ENCODE results near the gene ZNF23.

ZNF23 gene

GRCh38 chr16:71456801-71457200 is 5.2 kb downstream of the ZNF23 start:
- ChIA-PET POLR2A (interaction anchor here (1.1 kb wide), 1 partner anchor 70 kb away, joined by 4 read pairs; the partner anchor contains the start of gene CHST4), CTCF (interaction anchor here (1.1 kb wide), 1 partner anchor 44 kb away, joined by 3 read pairs; no protein-coding TSS in a partner anchor)
- DNase-seq (ENCODE audit: extremely low spot score) = no peak
- TF ChIP-seq FOXA1 (IDR thresholded peaks at IDR 0.05) (no peak), BHLHE40 (IDR thresholded peaks at IDR 0.05; ENCODE audit: borderline replicate concordance) (no peak)

DNA sequence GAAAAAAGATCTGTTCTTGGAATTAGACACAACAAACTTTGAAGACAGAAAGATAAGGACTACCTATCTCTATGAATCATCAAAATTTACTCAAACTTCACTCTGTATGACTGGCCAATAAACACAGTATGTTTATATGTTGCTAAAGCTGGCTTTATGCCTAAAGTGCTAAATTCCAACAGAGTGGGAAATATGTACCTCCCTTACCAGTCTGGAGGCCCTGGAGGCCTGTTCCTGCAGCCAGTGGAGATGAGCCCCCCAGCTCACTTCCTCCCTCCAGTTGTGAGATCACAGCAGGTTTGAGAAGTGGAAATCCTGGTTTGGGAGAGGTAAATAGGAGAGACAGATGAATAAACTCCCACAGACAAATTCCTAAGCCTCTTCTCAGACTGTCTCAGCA is 9.0 kb downstream of the ZNF23 start:
- no peak for DNase-seq (ENCODE audit: extremely low spot score)
- ChIA-PET CTCF (no interaction called here), POLR2A (no interaction called here)
- TF ChIP-seq ELF4 (IDR thresholded peaks at IDR 0.05) = no peak
- TF ChIP-seq FOXK2 (IDR thresholded peaks at IDR 0.05) = no peak
- no peak for TF ChIP-seq ARNT (IDR thresholded peaks at IDR 0.05)
- no peak for TF ChIP-seq L3MBTL2 (conservative IDR thresholded peaks at IDR 0.05)
- no peak for TF ChIP-seq CTBP1 (IDR thresholded peaks at IDR 0.05; ENCODE audit: borderline replicate concordance)
- TF ChIP-seq SP1 (IDR thresholded peaks at IDR 0.05) = no peak
- TF ChIP-seq SUZ12 (IDR thresholded peaks at IDR 0.05) = no peak
- no peak for TF ChIP-seq HDGF (IDR thresholded peaks at IDR 0.05; ENCODE audit: borderline replicate concordance)
- TF ChIP-seq TARDBP (IDR thresholded peaks at IDR 0.05) = no peak
- TF ChIP-seq FOXA1 (IDR thresholded peaks at IDR 0.05) = no peak
- TF ChIP-seq LEF1 (IDR thresholded peaks at IDR 0.05; ENCODE audit: borderline replicate concordance) = no peak
- no peak for TF ChIP-seq ZNF384 (IDR thresholded peaks at IDR 0.05)
- no peak for TF ChIP-seq FOXM1 (IDR thresholded peaks at IDR 0.05; ENCODE audit: borderline replicate concordance)
- TF ChIP-seq, protein P1, sequence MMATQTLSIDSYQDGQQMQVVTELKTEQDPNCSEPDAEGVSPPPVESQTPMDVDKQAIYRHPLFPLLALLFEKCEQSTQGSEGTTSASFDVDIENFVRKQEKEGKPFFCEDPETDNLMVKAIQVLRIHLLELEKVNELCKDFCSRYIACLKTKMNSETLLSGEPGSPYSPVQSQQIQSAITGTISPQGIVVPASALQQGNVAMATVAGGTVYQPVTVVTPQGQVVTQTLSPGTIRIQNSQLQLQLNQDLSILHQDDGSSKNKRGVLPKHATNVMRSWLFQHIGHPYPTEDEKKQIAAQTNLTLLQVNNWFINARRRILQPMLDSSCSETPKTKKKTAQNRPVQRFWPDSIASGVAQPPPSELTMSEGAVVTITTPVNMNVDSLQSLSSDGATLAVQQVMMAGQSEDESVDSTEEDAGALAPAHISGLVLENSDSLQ (IDR thresholded peaks at IDR 0.05) = no peak
- no peak for TF ChIP-seq NFRKB (IDR thresholded peaks at IDR 0.05)
- no peak for TF ChIP-seq BHLHE40 (IDR thresholded peaks at IDR 0.05; ENCODE audit: borderline replicate concordance)

- DNase-seq (ENCODE audit: extremely low spot score) = no peak
- ChIA-PET POLR2A (no interaction called here), CTCF (no interaction called here)
- TF ChIP-seq FOXM1 (IDR thresholded peaks at IDR 0.05; ENCODE audit: borderline replicate concordance) (no peak), FOXK2 (IDR thresholded peaks at IDR 0.05) (no peak), BHLHE40 (IDR thresholded peaks at IDR 0.05; ENCODE audit: borderline replicate concordance) (no peak), LEF1 (IDR thresholded peaks at IDR 0.05; ENCODE audit: borderline replicate concordance) (no peak), ZNF384 (IDR thresholded peaks at IDR 0.05) (no peak), TARDBP (IDR thresholded peaks at IDR 0.05) (no peak), NFRKB (IDR thresholded peaks at IDR 0.05) (no peak), CTBP1 (IDR thresholded peaks at IDR 0.05; ENCODE audit: borderline replicate concordance) (no peak), SP1 (IDR thresholded peaks at IDR 0.05) (no peak), ARNT (IDR thresholded peaks at IDR 0.05) (no peak), FOXA1 (IDR thresholded peaks at IDR 0.05) (no peak), SUZ12 (IDR thresholded peaks at IDR 0.05) (no peak)
- TF ChIP-seq, protein P1 (IDR thresholded peaks at IDR 0.05) = no peak
Observed at GRCh38 chr16:71449020-71449419, 13.0 kb downstream of the ZNF23 start.

GRCh38 chr16:71448274-71448866 is 13.7 kb downstream of the ZNF23 start:
- no peak for DNase-seq (ENCODE audit: extremely low spot score)
- ChIA-PET POLR2A (no interaction called here), CTCF (no interaction called here)
- TF ChIP-seq ZNF384 (IDR thresholded peaks at IDR 0.05) = no peak
- no peak for TF ChIP-seq BHLHE40 (IDR thresholded peaks at IDR 0.05; ENCODE audit: borderline replicate concordance)
- TF ChIP-seq LEF1 (IDR thresholded peaks at IDR 0.05; ENCODE audit: borderline replicate concordance) = no peak
- TF ChIP-seq TARDBP (IDR thresholded peaks at IDR 0.05) = no peak
- no peak for TF ChIP-seq ELF4 (IDR thresholded peaks at IDR 0.05)
- no peak for TF ChIP-seq ARNT (IDR thresholded peaks at IDR 0.05)
- no peak for TF ChIP-seq CTBP1 (IDR thresholded peaks at IDR 0.05; ENCODE audit: borderline replicate concordance)
- TF ChIP-seq HDGF (IDR thresholded peaks at IDR 0.05; ENCODE audit: borderline replicate concordance) = no peak
- TF ChIP-seq, protein P1 (IDR thresholded peaks at IDR 0.05) = no peak
- TF ChIP-seq NFRKB (IDR thresholded peaks at IDR 0.05) = no peak
- TF ChIP-seq L3MBTL2 (conservative IDR thresholded peaks at IDR 0.05) = no peak
- TF ChIP-seq SUZ12 (IDR thresholded peaks at IDR 0.05) = no peak
- no peak for TF ChIP-seq FOXA1 (IDR thresholded peaks at IDR 0.05)
- TF ChIP-seq FOXK2 (IDR thresholded peaks at IDR 0.05) = no peak
- no peak for TF ChIP-seq SP1 (IDR thresholded peaks at IDR 0.05)
- no peak for TF ChIP-seq FOXM1 (IDR thresholded peaks at IDR 0.05; ENCODE audit: borderline replicate concordance)

DNA sequence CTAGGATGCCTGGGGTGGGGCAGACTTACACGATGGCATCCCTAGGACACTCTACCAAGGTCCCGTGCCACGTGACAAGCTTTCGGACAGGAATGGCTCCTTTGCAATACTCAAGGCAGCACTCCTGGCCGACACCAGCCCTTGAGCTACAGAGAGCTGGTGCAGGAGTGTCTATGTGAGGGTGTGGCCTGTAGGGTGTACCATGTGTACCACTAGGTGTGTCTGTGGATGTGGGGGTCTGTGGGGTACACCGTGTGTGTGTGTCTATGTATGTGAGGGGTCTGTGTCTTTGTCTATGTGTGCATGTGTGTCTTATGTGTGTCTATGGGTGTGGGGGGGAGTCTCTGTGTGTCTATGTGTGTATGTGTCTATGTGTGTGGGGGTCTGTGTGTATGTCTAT is 18.3 kb downstream of the ZNF23 start:
- TF ChIP-seq FOXA1 (IDR thresholded peaks at IDR 0.05) (no peak), ELF4 (IDR thresholded peaks at IDR 0.05) (no peak), SP1 (IDR thresholded peaks at IDR 0.05) (no peak), SUZ12 (IDR thresholded peaks at IDR 0.05) (no peak), NFRKB (IDR thresholded peaks at IDR 0.05) (no peak), L3MBTL2 (conservative IDR thresholded peaks at IDR 0.05) (no peak), FOXM1 (IDR thresholded peaks at IDR 0.05; ENCODE audit: borderline replicate concordance) (no peak), HDGF (IDR thresholded peaks at IDR 0.05; ENCODE audit: borderline replicate concordance) (no peak), ARNT (IDR thresholded peaks at IDR 0.05) (no peak), TARDBP (IDR thresholded peaks at IDR 0.05) (no peak), BHLHE40 (IDR thresholded peaks at IDR 0.05; ENCODE audit: borderline replicate concordance) (no peak), FOXK2 (IDR thresholded peaks at IDR 0.05) (no peak), CTBP1 (IDR thresholded peaks at IDR 0.05; ENCODE audit: borderline replicate concordance) (no peak), LEF1 (IDR thresholded peaks at IDR 0.05; ENCODE audit: borderline replicate concordance) (no peak), ZNF384 (IDR thresholded peaks at IDR 0.05) (no peak)
- TF ChIP-seq, protein P1 (IDR thresholded peaks at IDR 0.05) = no peak
- ChIA-PET CTCF (no interaction called here), POLR2A (no interaction called here)
- DNase-seq (ENCODE audit: extremely low spot score) = no peak
